A549 (cell line): ENCODE measurements around the gene IRGQ.

Experiments
- CTCF ChIP-seq: fragments of >200 bp; sonication (Bioruptor Twin); formaldehyde crosslinking; IDR thresholded peaks from 3 replicates; pipeline ENCODE4 v1.5.1; 2016
- HOXA7 ChIP-seq: fragments of 250-450 bp; sonication (Bioruptor Pico); IDR thresholded peaks from 2 replicates; pipeline ENCODE4 v1.5.0; 2020; ENCODE audit warnings: mild to moderate bottlenecking, moderate library complexity
- KDM5A ChIP-seq: fragments of 200-600 bp; sonication (generic); IDR thresholded peaks from 2 replicates; pipeline ENCODE4 v1.6.1; 2016; ENCODE audit warnings: antibody characterized with exemption, mild to moderate bottlenecking
- POLR2A ChIP-seq: IDR thresholded peaks from 2 replicates; pipeline ENCODE4 v1.6.1; 2012; ENCODE audit warnings: mild to moderate bottlenecking, low read length
- SMC3 ChIP-seq: fragments of >200 bp; sonication (Bioruptor Twin); formaldehyde crosslinking; IDR thresholded peaks from 3 replicates; pipeline ENCODE4 v1.6.1; 2018; ENCODE audit warnings: inconsistent platforms

- TF ChIP-seq CTCF (no peak), POLR2A (no peak), SMC3 (no peak), HOXA7 (CRISPR knock-in tag) (no peak), KDM5A (no peak)
Measured at GRCh38 chr19:43607238-43608205, 11.6 kb upstream of the IRGQ start.
